G401 (cell line): ENCODE results near the gene NDUFAB1. TPM values are rescaled to one million over a fixed set of nuclear protein-coding genes. Genes with fewer than 3 reads are reported as not detected.
"Not testable (repeated sequence)": the region's sequence is repeated elsewhere in the genome, so short reads cannot be mapped to it uniquely, and the experiment has no call there.

Experiments
- DNase-seq: peaks from one replicate; pipeline ENCODE4 v3.0.0-alpha.2; 2015; ENCODE audit warnings: low spot score
- in situ Hi-C: cut with HindIII; loops from 2 replicates; pipeline ENCODE4 v1.10.0; 2016; ENCODE audit warnings: low sequenced_read_pairs, mixed read lengths
- total RNA-seq: library from RNA; depleted of rRNA; stranded (reverse); fragments of >200 nt; shearing (Covaris generic); gene quantifications from 2 replicates; pipeline ENCODE4 v1.2.3, GENCODE V29; 2014

Gene NDUFAB1
- total RNA-seq, 1 experiment from 2014 or later, result 147 TPM

GRCh38 chr16:23561586-23561985 lies 34.5 kb downstream of the NDUFAB1 start:
- in situ Hi-C loops, result no loop called here

GRCh38 chr16:23557779-23558702 lies 38.1 kb downstream of the NDUFAB1 start:
- in situ Hi-C loops, result no loop called here
- DNase-seq, result peak; percentile 51

More at GRCh38 chr16:23561586-23561985, 34.5 kb downstream of the NDUFAB1 start:
- no peak for DNase-seq

GRCh38 chr16:23556881-23557778 lies 39.0 kb downstream of the NDUFAB1 start, which contains the start of the genes EARS2 and UBFD1:
Gene EARS2 (minus strand): TSS chr16:23557350. CDS start chr16:23557343, 7 bp downstream.
Gene UBFD1 (plus strand): TSS chr16:23557727. CDS start chr16:23557743, 16 bp downstream.
- DNase-seq, result peak; percentile 95
- in situ Hi-C loops, result no loop called here

- in situ Hi-C loops, result no loop called here
- DNase-seq, result no peak
These were observed 41.6 kb downstream of the NDUFAB1 start for GRCh38 chr16:23554536-23554935.

- DNase-seq, result no peak
- in situ Hi-C loops, result no loop called here
These were observed 44.0 kb downstream of the NDUFAB1 start for GRCh38 chr16:23552161-23552560.

- in situ Hi-C loops, result no loop called here
- DNase-seq, result no peak
These were observed 46.2 kb downstream of the NDUFAB1 start for GRCh38 chr16:23549938-23550337.

- DNase-seq, result no peak
- in situ Hi-C loops, result no loop called here
These were observed 51.7 kb downstream of the NDUFAB1 start for GRCh38 chr16:23544436-23544835.

GRCh38 chr16:23540817-23541178 lies 55.3 kb downstream of the NDUFAB1 start:
- in situ Hi-C loops, DNase-seq: not testable (repeated sequence)

GRCh38 chr16:23539984-23540816 lies 55.9 kb downstream of the NDUFAB1 start:
- no peak for DNase-seq

GRCh38 chr16:23538919-23539278 lies 57.2 kb downstream of the NDUFAB1 start:
- DNase-seq, result no peak
- in situ Hi-C loops, result no loop called here

More at GRCh38 chr16:23539984-23540816, 55.9 kb downstream of the NDUFAB1 start:
- in situ Hi-C loops, result no loop called here

- no peak for DNase-seq
- in situ Hi-C loops, result no loop called here
These were observed 58.7 kb downstream of the NDUFAB1 start for GRCh38 chr16:23537390-23537789.

- DNase-seq, result peak; percentile 46
- in situ Hi-C loops, result no loop called here
These were observed 60.2 kb downstream of the NDUFAB1 start for GRCh38 chr16:23535901-23536300.

- peak; percentile 80 for DNase-seq
- in situ Hi-C loops, result no loop called here
These were observed 61.0 kb downstream of the NDUFAB1 start for GRCh38 chr16:23534868-23535860.

GRCh38 chr16:23532448-23532847 lies 63.7 kb downstream of the NDUFAB1 start:
- in situ Hi-C loops, result no loop called here
- DNase-seq, result no peak
